Mucosa of stomach (tissue), 1 donor: ENCODE measurements around the gene ANKLE2.
A peak's percentile ranks its signal among the peaks of the same experiment; 100 is the strongest.
"Not testable (repeated sequence)": the region's sequence is repeated elsewhere in the genome, so short reads cannot be mapped to it uniquely, and the experiment has no call there.

ENCODE experiments used
- H3K27me3 ChIP-seq: one replicate; pipeline ENCODE4 v1.7.0; 2013; ENCODE audit warnings: mild to moderate bottlenecking, low read length; ENCODE audit not compliant: control insufficient read depth, insufficient read depth
- H3K36me3 ChIP-seq: one replicate; pipeline ENCODE4 v1.7.0; 2013; ENCODE audit warnings: low read length; ENCODE audit not compliant: control insufficient read depth, insufficient read depth
- H3K4me1 ChIP-seq: one replicate; pipeline ENCODE4 v1.7.0; 2013; ENCODE audit warnings: mild to moderate bottlenecking, low read length; ENCODE audit not compliant: control insufficient read depth, insufficient read depth
- H3K4me3 ChIP-seq: one replicate; pipeline ENCODE4 v1.7.0; 2013; ENCODE audit warnings: low read length
- H3K9ac ChIP-seq: one replicate; pipeline ENCODE4 v1.7.0; 2013; ENCODE audit warnings: mild to moderate bottlenecking, low read length, moderate library complexity
- H3K9me3 ChIP-seq: one replicate; pipeline ENCODE4 v1.7.0; 2013; ENCODE audit warnings: mild to moderate bottlenecking, low read length, moderate library complexity; ENCODE audit not compliant: control insufficient read depth
- donor health status: Pancreatic carcinoma.

Gene ANKLE2

DNA sequence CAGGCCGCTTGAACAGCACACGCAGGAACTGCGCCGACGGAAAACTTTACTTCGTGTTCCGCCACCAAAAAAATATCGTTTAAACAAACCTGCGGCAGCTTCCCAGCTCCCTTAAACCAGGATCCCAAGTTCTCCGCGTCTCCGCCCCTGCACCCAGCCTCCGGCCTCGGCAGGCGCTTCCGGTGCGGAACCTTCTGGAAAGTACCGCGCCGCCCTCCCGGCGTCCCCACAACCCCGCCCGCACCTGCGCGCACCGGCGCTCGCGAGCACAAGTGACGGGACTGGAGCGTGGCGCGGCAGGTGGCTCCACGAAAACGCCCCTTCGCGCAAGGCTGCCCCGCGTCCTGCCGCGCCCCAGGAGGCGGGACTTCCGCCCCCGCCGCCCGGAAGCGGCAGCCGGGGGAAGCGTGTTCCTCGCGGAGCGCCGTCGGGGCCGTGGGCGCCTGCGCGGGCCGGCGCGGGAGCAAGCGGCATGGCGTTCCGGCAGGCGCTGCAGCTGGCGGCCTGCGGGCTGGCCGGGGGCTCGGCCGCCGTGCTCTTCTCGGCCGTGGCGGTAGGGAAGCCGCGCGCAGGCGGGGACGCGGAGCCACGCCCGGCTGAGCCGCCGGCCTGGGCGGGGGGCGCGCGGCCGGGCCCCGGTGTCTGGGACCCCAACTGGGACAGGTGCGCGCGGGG, 51.1 kb downstream of the ANKLE2 start, which contains the start of gene PGAM5:
Gene PGAM5, plus strand, starts transcription at position 438 of the 675 bp plus-strand sequence. Its CDS starts 35 bp downstream, at position 473.
- Histone ChIP-seq H3K36me3 (no peaks in the 10 kb centered on the region), H3K27me3 (no peaks in the 10 kb centered on the region), H3K4me3 (peak within 1 kb of the TSS; percentile 89), H3K4me1 (peaks cover 4% of the 10 kb centered on the region), H3K9me3 (no peaks in the 10 kb centered on the region), H3K9ac (peak within 1 kb of the TSS; percentile 87)

DNA sequence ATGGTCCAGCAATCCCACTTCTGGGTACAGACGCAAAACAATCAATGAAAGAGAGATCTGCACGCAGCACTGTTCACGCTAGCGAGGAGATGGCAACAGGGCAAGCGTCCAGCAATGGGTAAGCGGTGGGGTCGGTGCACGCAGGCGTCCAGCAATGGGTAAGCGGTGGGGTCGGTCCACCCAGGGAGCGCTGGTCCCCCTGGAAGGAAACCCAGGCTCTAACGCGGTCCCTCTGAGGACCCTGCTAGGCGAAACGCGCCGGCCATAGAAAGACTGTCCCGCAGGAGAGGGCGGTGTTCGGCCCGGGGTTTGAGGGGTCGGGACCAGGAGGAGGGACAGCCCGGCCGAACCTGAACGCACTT, 51.6 kb downstream of the ANKLE2 start:
- H3K36me3 ChIP-seq = no peaks in the 10 kb centered on the region
- peaks cover 4% of the 10 kb centered on the region for H3K4me1 ChIP-seq
- H3K9ac ChIP-seq = peak overlapping the region; percentile 87
- H3K4me3 ChIP-seq = peak overlapping the region; percentile 89
- no peaks in the 10 kb centered on the region for H3K9me3 ChIP-seq
- no peaks in the 10 kb centered on the region for H3K27me3 ChIP-seq

DNA sequence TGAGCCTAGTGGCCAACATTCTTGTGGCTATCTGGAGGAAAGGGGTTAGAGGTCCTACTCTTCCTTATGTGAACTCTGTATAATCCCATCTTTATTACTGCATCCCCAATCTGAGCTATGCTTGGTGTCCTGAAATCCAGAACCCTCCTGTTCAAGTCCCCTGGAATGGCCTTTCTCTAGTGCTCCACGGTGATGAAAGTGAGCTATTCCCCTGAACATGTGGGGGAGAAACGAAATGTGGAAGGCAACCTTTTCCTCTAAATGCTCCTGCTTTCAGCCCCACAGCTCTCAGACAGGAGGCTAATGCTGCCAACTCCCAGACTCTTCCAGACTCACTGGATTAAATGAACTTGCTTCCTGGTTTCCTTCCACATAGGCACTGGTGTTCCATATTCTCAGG, 53.5 kb downstream of the ANKLE2 start:
- H3K36me3 ChIP-seq = no peaks in the 10 kb centered on the region
- peaks cover 4% of the 10 kb centered on the region for H3K4me1 ChIP-seq

DNA sequence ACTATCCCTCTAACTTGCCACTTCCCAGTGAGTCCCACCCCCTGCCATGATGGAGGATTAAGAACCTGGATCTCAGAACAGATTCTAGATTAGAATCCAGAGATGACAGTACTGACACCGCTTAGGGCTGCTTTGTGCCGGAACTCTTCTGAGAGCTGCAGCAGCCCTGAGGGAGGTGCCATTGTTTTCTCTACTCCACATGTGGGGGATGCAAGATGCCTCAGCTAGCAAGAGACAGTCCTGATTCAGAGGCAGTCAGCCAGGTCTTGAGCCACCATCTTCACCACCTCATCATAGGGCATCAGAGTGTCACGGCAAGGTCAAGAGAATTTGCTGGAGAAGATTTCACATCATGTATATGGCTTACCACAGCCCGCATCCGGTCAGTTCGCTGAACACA, 54.4 kb downstream of the ANKLE2 start:
- no peaks in the 10 kb centered on the region for H3K9me3 ChIP-seq
- no peaks in the 10 kb centered on the region for H3K36me3 ChIP-seq
- peaks cover 4% of the 10 kb centered on the region for H3K4me1 ChIP-seq
- no peak overlapping the region for H3K9ac ChIP-seq
- H3K4me3 ChIP-seq = no peak overlapping the region
- H3K27me3 ChIP-seq = no peaks in the 10 kb centered on the region

More for the DNA sequence above, 53.5 kb downstream of the ANKLE2 start:
- H3K9ac ChIP-seq = no peak overlapping the region
- H3K9me3 ChIP-seq = no peaks in the 10 kb centered on the region
- no peaks in the 10 kb centered on the region for H3K27me3 ChIP-seq
- no peak overlapping the region for H3K4me3 ChIP-seq

DNA sequence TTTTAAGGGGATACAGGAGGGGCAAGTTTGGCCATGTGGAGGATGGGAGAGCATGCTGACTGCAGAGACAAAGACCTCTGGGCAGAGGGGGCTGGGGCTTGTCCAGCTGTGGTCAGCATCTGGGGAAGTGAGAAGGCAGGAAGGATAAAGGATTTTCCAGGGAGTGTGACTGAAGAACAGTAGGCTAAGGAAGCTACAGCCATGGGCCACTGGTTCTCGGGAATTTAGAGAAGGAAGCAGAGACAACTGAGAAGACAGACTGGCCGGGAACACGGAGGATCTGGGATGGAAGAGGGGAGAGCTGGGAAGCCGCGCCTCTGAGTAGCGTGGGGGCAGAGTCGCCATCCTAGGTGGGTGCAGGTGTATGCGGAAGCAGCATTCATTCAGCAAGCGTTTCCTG, 58.0 kb downstream of the ANKLE2 start:
- Histone ChIP-seq H3K27me3 (no peaks in the 10 kb centered on the region), H3K4me3 (no peak overlapping the region), H3K4me1 (no peaks in the 10 kb centered on the region), H3K9ac (no peak overlapping the region), H3K36me3 (no peaks in the 10 kb centered on the region), H3K9me3 (no peaks in the 10 kb centered on the region)

DNA sequence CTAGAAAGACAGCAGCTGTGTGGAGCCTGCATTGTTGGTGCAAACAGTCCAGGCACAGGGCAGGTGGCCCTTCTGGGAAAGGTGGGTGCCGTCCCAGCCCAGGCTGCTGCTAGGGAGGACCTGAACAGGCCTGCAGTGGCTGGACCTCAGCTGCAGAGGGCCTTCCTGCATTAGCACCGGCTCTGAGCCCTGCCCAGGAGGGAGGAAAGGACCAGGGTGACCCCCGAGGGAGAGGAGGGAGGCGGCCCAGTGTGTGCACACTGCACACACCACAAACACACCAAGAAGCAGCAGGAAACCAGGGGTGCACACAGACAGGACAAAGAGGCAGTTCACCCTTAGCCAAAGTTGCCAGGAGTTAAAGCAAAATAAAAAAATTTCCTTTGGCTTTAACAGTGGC, 59.0 kb downstream of the ANKLE2 start:
- Histone ChIP-seq H3K27me3 (no peaks in the 10 kb centered on the region), H3K9ac (no peak overlapping the region), H3K9me3 (no peaks in the 10 kb centered on the region), H3K36me3 (no peaks in the 10 kb centered on the region), H3K4me1 (no peaks in the 10 kb centered on the region), H3K4me3 (no peak overlapping the region)

DNA sequence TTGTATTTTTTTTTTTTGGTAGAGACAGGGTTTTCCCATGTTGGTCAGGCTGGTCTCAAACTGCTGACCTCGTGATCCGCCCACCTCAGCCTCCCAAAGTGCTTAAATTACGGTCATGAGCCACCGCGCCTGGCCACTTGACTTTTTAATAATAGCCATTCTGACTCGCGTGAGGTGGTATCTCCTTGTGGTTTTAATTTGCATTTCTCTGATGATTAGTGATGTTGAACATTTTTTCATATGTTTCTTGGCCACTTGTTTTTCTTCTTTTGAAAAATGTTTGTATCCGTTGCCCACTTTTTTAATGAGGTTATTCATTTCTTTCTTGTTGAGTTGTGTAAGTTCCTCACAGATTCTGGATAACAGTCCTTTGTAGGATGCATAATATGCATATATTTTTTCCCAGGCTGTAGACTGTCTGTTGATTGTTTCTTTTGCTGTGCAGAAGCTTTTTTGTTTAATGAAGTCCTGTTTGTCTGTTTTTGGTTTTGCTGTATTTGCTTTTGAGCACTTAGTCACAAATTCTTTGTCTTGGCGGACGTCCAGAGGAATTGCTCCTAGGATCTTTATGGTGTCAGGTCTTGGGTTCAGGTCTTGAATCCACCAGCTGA, 61.3 kb downstream of the ANKLE2 start:
- no peaks in the 10 kb centered on the region for H3K36me3 ChIP-seq
- H3K4me1 ChIP-seq = no peaks in the 10 kb centered on the region
- no peak overlapping the region for H3K9ac ChIP-seq
- no peaks in the 10 kb centered on the region for H3K27me3 ChIP-seq
- H3K9me3 ChIP-seq = no peaks in the 10 kb centered on the region
- no peak overlapping the region for H3K4me3 ChIP-seq

DNA sequence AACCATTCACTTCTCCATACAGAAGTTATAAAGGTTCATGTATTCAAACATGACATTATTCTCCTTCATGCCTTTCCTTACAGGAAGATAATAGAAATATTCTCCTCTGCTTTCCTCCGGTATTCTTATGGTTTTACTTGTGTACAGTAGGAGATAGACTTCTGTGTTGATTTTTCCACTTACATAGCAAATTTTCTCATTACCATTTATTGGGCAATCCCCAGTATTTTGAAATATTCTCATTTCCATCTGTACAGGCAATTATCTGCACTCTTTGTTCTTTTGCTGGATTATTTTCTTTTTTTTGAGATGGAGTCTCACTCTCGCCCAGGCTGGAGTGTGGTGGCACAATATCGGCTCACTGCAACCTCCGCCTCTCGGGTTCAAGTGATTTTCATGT, 63.3 kb downstream of the ANKLE2 start:
- H3K4me1 ChIP-seq = no peaks in the 10 kb centered on the region
- no peak overlapping the region for H3K9ac ChIP-seq
- H3K4me3 ChIP-seq = no peak overlapping the region
- H3K27me3 ChIP-seq = no peaks in the 10 kb centered on the region
- no peaks in the 10 kb centered on the region for H3K9me3 ChIP-seq
- no peaks in the 10 kb centered on the region for H3K36me3 ChIP-seq

DNA sequence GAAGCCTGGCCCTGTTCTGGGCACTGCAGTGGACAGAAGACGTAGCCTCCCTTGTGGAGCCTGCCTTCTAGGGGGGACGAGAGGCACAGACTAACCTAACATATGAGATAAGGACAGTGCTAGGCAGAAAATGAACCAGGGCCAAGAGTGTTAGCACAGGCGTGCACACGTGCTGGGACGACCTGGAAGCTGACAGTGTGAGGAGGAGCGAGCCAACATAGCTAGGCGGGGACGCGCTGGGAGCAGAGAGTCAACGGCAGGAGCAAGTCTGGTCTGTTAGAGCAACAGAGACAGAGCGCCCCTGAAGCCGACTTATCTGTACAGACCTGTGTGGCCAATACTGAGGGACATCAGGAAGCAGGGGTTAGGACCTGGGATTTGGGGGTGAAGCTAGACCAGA, 66.2 kb downstream of the ANKLE2 start:
- Histone ChIP-seq H3K9me3 (no peaks in the 10 kb centered on the region), H3K27me3 (no peaks in the 10 kb centered on the region), H3K4me3 (no peak overlapping the region), H3K9ac (no peak overlapping the region), H3K4me1 (no peaks in the 10 kb centered on the region), H3K36me3 (no peaks in the 10 kb centered on the region)

DNA sequence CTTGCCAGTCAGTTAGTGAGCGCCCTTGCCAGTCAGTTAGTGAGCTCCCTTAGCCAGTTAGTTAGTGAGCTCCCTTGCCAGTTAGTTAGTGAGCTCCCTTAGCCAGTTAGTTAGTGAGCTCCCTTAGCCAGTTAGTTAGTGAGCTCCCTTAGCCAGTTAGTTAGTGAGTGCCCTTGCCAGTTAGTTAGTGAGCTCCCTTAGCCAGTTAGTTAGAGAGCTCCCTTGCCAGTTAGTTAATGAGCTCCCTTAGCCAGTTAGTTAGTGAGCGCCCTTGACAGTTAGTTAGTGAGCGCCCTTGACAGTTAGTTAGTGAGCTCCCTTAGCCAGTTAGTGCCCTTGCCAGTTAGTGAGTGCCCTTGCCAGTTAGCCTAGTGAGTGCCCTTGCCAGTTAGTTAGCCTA, 66.7 kb downstream of the ANKLE2 start:
- not testable (repeated sequence) for H3K27me3 ChIP-seq, H3K4me1 ChIP-seq, H3K36me3 ChIP-seq, H3K9ac ChIP-seq, H3K9me3 ChIP-seq, H3K4me3 ChIP-seq

DNA sequence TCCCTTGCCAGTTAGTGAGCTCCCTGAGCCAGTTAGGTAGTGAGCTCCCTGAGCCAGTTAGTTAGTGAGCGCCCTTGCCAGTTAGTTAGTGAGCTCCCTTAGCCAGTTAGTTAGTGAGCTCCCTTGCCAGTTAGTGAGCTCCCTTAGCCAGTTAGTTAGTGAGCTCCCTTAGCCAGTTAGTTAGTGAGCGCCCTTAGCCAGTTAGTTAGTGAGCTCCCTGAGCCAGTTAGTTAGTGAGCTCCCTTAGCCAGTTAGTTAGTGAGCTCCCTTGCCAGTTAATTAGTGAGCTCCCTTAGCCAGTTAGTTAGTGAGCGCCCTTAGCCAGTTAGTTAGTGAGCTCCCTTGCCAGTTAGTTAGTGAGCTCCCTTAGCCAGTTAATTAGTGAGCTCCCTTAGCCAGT, 69.6 kb downstream of the ANKLE2 start:
- not testable (repeated sequence) for H3K4me3 ChIP-seq, H3K9me3 ChIP-seq, H3K36me3 ChIP-seq, H3K9ac ChIP-seq, H3K27me3 ChIP-seq
- H3K4me1 ChIP-seq = peaks cover 11% of the 10 kb centered on the region

DNA sequence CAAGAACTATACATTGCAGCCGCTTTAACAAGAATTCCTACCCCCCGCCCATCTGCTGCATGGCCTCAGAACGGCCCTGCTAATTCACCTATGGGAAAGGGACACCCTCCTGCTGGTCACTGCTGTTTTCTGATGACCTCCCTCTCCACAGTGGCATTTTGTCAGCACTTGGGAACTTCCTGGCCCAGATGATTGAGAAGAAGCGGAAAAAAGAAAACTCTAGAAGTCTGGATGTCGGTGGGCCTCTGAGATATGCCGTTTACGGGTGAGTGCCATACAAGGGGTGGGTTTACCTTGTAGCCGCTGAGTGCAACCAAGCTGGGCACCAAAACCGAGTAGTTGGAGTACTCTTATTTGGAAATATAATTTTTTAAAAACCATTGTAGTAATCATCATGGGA, 71.5 kb downstream of the ANKLE2 start:
- Histone ChIP-seq H3K4me1 (peaks cover 11% of the 10 kb centered on the region), H3K36me3 (no peaks in the 10 kb centered on the region), H3K27me3 (no peaks in the 10 kb centered on the region), H3K4me3 (no peak overlapping the region), H3K9me3 (no peaks in the 10 kb centered on the region), H3K9ac (no peak overlapping the region)
